Activated T-cell treated with anti-CD3 and anti-CD28 coated beads for 48 hours (primary cell): ENCODE results near the gene HOXB9.

Source experiments
- DNase-seq: peaks from one replicate; pipeline ENCODE4 v3.0.0-alpha.2; 2020; ENCODE audit warnings: low read depth

The HOXB9 gene

DNA sequence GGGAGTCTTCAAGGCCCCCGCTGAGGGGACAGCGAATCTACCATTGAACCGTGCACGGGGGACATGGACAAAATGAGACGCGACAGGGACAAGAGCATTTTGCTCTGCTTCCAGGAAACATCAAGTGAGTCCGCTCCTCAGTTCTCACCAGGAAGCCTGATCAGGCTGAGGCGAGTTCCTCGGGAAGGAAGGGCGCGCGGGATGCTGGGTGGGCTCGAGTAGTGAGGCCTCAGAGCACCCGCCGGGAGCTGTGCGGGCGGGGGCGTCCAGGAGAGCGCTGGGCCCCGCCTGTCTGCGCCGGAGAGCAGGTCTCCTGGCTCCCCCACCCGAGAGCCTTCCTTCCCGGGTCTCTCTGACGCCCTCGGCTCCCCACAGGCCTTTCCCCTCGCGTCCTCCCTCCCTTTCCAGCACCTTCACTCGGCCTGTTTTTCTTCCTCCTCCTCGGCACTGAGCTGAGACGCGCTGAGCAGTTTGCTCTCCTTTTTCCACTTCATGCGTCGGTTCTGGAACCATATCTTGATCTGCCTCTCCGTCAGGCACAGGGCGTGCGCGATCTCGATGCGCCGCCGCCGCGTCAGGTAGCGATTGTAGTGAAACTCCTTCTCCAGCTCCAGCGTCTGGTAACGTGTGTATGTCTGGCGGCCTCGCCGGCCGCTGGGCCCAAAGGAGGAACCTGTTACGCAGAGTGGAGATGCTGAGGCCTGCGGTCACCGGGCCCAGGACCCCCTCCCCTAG is 30.0 kb downstream of the HOXB9 start:
- no peak for DNase-seq

DNA sequence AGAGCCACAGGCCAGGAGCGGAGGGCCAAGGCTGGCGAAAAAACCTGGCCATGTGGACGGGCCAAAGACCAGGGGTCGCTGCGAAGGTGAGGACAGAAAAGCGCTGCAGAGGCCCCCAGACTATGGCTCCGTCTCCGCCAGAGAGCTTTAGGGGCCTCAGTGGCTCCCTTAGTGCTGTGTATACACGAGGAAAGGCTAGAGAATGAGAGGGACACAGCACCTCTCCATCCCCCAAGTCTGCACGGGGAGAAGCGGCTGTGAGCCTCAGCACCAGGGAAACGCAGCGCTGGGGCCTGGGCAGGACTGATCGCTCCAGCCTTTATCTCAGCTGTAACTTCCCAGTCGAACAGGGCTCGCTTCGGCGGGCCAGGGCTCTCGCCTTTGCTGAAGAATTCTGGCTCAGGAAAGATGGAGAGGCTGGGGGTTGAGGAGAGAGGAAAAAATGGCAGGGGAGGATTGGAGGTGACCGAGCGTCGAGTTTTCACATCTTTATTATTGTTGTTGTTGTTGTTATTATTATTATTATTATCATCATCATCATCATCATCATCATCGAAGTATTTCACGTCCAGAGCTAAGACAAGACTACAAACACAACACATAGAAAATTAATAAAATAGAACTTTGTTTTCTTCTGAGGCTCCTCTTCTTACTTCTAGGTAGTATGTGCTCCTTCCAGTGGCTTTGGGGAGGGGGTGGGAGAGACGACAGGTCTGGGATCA is 30.7 kb downstream of the HOXB9 start:
- no peak for DNase-seq

DNA sequence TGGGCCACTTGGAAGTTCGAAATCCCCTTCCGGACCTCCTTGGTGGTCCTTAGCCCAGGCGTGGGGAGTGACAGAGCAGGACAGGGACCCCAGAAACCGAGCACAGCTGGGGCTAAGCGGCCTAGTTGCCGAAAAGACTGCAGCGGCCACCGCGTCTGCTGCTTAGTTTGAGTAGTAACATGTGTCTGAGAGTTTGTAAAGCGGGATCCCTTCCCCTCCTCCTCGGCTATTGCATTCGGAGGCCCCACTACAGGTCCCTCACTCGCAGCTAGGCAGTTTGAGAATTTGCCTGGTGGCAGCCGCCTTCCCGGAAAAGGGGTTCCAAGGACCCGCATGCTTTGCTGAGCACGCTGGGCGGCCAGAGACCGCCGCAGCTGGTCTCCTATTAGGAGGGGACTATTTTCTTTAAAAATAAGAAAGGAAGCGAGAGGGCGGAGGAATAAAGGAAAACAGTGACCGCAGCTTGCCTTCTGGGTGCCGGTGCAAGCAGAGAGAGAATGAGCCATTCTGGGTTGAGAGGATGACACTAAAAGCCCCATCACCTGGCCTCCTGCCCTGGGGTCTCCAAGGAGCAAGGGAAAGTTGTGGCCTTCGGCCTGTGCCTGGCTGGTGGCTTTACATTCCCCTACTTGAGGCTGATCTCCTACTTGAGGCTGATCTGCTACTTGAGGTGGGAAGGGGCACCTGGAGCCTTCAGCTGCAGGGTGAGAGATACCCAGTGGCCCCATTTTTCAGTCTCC is 31.4 kb downstream of the HOXB9 start:
- no peak for DNase-seq

DNA sequence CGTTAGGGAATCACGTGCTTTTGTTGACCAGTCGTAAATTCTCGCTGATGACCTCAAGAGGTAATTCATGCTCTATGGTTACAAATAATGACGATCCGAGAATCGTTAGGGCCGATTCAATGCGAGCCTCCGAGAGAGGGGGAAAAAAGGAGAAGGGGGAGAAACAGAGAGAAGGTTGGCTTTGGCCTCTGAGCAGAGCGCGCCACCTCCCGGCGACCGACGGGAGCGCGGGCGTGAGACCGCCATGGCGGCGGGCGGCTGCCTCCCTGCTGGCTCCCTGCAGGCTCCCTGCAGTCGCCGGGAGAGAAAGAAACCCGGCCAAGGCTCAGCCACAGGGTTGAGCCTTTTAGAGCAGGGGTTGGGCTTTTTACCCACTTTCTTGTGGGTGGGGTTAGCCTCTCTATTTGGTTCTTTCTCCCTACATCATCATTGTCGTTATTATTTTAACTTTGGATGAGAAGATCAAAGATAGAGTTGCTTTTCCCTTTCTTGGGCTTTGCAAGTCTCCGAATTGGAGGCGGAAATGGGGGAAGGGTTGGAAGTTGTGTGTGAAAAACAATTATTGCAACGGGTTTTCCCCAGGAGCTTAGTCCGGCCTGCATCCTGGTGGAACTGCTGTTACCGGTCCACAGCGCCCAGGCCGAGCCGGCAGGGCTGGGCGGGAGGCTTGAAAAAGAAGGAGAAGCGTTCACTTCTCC is 32.2 kb downstream of the HOXB9 start:
- DNase-seq, result peak; percentile 84

DNA sequence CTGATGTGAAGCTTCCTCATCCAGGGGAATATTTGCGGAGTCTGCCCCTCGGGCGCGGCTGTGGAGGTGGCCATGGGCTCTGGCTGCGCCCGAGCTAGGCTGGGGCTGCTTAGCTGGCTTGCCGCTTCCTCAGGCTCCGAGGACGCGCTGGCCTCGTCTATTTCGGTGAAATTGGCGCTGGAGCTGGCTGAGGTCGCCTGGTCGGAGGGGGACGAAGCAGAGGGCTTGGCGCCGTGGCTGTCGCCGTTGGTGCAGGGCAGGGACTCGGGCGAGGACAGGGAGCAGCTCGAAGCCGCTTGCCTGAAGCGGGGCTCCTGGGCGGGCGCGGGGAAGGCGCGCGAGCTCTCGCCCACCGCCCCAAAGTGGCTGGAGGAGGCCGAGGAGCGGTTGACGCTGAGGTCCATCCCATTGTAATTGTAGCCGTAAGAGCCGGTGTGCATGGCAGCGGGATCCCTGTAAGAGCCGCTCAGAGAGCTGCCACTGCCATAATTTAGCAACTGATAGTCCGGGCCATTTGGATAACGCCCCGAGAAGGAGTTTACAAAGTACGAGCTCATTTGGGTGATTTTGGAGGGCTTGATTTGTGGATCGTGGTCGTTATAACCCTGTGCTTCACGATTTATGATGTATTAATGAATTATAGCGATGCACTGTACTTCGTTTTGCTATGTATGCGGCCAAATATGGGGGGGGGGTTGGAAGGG is 32.9 kb downstream of the HOXB9 start, which contains the start of gene HOXB5:
Gene HOXB5, minus strand, starts transcription at position 654 of the 704 bp plus-strand sequence. Its CDS starts 97 bp downstream, at position 557.
- no peak for DNase-seq

DNA sequence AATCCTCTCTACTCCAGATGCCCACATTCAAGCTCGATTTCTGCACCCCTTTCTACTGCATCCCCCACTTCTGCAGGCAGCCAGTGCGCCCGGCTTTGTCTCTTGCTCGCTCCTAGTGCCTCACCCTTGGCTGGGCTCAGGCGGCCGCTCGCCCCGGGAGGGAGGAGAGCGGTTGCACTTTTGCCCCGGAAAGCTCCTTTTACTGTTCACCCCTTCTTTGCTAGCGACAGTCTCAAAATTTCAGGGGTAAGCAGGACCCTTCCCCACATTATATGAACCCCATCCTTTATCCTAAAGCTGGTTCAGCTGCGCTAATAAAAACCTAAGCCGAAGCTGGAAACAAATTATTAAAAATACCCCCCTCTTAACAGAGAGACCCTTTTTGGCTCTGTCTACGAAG is 33.6 kb downstream of the HOXB9 start:
- no peak for DNase-seq

DNA sequence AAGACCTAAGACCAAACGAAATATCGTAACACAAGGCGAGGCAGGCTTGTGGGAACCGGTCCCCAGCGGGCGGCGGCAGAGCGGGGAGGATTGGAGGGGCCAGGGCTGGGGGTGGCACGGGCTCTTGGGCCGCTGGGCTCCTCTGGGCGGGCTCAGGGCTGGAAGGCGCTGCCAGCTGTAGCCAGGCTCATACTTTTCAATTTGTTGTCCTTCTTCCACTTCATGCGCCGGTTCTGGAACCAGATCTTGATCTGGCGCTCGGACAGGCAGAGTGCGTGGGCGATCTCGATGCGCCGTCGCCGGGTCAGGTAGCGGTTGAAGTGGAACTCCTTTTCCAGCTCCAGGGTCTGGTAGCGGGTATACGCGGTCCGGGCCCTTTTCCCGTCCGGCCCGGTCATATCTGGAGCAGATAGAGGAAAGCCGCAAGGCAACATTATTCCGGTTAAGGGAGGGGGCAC is 34.1 kb downstream of the HOXB9 start:
- no peak for DNase-seq

DNA sequence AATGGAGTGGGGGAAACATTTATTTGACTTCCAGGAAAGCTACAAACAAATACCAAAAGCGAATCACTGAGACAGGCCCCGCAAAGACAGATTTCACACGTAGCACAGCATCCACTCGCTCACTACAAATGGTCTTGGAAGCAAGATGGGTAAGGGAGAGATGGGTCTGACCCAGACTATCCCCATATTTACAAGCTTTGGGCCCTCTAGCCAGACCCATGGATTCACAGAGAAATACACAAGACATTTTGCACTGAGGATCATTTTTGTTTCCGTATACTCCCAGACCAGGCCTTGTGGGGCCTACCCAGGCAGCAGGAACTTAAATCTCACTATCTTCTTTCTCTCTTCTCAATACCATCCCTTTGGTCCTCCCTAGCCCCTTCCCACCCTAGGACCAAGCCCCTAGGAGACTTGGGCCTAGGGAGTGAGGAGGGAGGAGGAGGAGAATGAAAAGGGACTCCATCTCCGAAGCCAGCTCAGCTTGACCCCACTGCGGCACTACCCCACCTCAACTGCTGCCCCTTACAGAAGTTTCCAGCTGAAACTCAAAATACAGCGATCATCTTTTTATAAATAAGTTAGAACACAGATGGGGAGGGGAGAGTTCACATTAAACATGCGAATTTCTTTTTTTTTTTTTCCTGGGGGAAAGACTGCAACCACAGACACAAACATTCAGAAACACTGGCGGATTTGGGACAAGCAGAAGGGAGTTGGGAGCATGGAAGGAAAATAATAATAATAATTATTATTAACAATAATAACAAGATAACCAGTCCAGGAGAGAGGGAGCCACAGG is 34.7 kb downstream of the HOXB9 start:
- no peak for DNase-seq

DNA sequence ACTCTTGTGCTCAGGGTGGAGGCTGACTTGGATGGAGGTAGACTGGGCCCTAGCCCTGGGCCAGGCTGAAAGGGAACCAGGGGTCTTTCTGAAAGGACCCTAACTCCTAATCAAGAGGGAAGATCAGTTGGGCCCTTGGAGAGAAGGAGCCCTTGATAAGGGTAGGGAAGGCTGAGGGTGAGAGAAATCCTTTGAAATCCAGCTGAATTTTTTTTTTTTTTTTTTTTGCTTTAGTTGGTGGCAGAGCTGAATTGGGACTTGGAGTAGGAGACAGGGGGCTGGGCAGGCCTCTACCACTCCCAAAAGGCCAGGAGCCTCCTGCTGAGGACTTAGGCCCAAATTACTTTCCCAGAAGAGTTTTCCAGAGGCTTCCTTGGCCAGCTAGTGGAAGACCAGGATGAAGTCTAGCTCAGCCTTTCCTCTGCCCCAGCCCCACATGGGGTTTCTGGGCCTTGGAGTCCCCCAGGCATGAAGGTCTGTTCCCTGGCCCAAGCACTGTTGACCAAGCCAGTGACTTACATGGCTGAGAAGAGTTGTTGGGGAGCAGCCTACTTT is 35.5 kb downstream of the HOXB9 start:
- DNase-seq, result no peak

DNA sequence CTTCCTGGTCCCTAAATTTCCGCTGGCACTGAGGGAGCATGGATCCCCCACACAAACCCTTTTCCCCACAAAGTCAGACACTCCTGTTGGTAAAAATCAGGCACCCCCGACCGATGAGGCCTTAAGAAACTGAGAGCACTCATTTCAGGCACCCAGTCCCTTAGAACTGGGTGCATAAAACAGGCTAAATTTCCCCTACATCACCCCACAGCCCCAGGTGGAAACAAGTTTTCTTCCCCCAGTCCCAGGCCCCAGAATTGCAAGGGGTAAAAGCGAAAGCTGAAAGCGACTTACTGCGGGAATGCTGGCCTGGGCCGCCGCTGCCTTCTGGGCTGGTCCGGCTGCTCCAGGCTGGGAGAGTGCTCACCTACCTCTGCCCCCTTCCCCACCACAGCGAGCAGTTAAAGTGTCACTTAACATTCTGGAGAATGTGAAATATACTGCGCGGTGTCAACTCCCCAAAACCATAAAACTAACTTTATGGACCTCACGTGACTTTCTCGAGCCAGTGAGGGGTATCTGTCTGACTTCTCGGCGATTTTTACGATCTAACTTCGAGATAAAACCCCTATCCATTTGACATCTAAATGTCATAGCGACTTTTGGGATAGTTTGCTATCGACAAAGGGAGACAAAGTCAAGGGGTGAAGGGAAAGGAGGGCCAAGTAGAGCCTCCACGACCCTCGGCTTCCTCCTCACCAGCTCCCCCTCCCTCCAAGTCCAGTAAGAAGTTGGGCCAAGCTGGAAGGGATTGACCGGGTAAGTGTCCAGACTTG is 36.1 kb downstream of the HOXB9 start, which contains the start of gene HOXB3:
Gene HOXB3, minus strand, starts transcription at position 411 of the 776 bp plus-strand sequence. CDS start 37,767 bp downstream, outside the sequence.
- DNase-seq, result no peak

DNA sequence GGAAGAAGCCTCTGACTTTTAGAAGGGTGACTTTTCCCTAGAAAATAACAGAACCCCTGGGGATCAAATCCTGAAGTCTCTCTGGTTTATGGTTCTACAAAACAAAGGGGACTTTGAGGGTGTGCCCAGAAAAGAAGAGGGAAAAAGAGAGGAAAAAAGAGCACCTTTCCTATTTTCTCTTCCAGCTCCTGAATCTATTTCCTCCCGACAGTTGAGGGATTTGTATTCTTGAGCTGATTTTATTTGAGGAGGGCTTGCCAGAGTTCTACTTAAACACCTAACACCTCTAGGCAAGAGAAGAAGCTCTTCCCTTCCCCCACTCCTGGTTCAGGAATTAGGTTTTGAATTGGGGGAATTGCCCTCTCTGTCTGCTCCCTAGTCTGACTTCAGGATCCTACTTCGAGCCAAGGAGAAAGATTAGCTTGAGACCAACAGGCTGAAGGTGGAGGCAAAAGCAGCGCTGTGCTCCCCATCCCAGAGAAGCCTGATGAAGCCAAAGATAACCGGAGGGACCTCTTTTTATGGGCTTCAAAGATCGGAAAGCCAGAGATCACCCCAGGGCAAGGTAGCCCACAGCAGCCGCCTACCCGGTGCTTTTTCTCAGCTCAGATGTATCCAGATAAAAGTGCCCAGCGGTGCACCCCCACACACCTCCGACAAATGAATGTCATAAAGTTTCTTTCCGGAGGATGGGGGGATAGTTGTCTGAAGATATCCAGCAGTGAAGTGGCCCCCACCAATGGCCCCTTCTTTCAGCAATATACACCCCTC is 36.9 kb downstream of the HOXB9 start:
- DNase-seq, result no peak

DNA sequence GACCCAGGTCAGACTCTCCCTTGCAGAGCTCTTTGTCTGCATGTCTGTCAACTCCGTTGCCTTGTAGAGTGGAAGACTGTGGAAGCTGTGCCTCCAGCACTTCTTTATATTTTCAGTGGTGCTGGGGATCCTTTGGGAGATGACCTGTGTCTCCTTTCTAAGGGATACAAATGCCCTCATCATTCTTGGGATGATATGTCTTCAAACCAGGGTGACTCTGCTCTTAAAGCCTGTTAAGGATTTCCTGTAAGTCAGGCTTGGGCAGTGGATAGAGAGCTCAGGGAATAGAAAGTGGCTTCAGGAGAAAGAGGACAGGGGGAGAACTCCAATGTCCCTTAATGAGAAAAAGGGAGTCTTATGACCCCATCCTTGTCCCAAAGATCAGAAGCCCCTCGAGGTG is 37.6 kb downstream of the HOXB9 start:
- DNase-seq, result no peak

DNA sequence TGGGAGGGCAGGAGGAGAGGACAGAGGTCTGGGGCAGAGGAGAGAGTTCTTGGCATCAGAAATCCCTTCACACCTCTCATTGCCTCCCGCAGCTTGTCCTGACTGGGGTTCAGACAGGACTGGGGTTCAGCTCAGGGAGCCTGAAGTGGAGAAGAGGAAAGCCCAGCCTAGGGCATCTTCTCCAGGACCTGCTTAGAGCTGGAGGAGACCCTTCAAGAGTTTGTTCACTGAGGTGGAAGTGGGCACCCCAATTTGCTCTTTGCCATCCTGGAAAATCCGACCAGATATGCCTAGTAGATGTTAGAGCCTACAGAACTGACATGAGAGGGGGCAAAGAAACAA is 38.1 kb downstream of the HOXB9 start:
- DNase-seq, result no peak

DNA sequence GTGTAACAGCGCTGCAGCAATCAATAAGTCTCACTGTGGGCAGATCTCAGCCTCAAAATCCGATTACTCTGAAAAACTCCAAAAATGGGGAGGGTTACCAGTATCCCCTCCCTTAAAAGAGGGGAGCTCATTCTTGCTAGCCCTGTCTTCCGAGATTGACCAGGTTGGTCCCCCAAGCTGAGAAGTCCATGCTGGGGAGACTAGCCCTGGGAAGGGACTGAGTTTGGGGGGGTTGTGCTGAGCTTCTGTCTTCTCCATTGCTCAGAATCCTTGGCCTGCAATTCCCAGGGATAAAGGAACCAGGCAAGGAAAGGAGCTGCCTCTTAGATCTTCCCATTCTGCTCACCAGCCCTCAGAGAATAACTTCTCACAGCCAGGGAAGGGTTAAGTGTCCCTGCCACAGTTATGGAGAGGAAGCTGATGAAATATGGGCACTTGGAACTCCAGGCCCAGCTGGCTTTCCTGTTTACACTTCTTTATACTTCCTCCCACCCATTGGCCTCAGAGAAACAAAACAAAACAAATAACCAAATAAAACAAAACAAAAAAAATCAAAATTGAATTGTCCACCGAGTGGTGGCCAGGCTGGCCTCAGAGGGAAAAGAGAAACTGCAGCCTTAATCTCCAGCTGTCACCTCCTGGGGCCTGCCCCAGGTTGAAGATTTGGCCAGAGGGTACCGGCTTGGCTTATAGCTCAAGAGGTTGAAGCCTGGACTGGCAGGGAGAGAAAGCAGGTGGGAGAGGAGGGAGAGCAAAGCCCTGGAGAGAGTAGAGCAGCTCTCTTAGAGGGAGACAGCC is 38.7 kb downstream of the HOXB9 start:
- DNase-seq, result no peak

DNA sequence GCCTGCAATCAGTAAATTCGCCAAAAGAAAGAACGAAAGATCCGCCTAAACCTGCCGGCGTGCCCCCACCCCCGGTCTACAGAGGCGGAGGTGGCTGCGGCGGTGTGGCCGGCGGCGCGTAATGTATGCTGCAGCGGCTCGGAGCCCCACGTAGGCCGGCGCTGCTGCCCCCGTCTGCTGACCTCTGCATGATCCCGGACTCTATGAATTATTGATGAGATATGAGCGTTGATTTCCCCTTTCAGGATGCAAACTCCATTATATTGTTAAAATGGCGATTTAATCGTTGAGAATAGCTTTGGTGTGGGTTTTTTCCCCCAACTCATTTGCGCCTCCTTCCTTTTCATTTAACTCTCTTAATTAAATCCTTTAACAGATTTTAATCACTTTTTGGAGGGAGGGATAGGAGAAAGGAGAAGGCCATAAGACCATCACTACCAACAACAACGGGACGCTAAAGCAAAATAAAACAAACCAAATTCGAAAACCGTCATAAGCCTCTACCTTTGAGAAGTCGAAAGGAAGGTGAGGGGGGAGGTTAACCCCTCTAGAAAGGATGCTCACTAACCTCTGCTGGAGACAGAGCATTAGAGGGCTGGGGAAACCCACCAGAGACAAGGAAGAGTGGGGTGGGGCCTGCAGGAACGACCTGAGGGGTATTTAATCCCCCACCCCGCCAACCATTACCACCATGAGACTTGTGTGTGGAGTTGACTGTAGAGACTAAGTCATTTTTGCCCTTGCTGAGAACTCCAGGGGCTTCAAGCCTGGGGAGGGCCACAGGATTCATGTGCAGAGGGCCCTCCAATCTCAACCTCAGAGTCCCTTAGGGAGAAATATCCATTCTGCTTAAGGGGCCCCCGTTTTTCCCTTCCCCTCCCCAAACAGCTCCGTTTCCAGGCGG is 39.6 kb downstream of the HOXB9 start:
- DNase-seq, result no peak

DNA sequence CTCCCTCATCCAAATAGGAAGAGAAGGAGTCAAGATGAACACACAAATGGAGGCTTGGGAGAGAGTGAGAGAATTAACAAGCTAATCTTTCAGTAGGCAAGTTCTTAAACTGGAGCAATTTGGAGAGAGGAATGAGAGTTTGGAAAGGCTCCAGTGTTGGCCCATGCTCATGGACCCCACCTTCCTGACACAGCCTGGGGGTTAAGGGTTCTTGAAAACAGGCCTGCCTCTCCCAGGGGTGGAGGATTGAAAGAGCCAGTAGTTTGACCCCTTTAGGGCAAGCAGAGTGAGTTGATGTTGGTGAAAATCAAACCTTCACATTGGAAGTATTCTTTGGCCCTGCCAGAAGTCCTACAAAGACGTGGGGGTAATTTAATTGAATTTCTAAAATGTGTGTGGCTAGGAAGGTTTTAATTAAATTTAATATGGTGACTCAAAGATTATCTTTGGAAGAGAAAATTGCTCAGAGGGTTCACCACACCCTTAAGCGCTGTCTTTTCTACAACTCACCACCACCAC is 41.9 kb downstream of the HOXB9 start:
- no peak for DNase-seq
